HG03354 (cell line): Measurements from ENCODE around the gene LAMC3.
"Not testable (repeated sequence)": the region's sequence is repeated elsewhere in the genome, so short reads cannot be mapped to it uniquely, and the experiment has no call there.

Experiments
- ATAC-seq: cut with Tn5 transposase; IDR thresholded peaks from one replicate; pipeline ENCODE4 v1.9.1; 2021; ENCODE audit warnings: mild to moderate bottlenecking; ENCODE audit not compliant: unreplicated experiment, poor library complexity, severe bottlenecking

The LAMC3 gene

DNA sequence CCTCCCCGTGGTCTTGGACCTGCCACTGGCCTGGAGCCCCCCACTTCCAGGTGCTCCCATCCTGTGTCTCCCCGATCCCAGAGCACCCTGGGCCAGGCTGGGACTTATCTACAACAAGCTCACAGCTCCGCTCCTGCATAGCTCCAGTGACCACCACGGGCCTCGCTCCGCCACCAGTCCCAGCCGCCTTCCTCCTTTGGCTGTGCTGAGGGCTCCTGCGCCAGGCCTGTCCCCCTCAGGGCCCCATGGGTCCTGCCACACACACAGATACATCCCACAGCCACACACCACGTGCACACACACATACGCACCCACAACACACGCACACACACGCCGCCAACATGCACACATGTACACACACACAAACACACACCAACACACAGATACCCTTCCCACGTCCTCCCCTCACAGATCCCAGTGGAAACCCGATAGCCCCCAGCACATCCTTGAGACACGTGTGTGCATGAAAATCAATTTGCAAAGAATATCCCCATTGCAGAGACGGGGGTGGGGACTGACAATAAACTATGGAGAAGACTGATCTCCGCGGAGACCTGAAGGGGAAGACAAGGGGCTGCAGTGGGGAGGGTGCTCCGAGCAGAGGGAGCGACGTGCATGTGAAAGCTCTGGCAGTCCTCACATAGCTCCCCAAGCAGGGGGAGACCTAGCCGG, 18.5 kb upstream of the LAMC3 start:
- no peak for ATAC-seq

DNA sequence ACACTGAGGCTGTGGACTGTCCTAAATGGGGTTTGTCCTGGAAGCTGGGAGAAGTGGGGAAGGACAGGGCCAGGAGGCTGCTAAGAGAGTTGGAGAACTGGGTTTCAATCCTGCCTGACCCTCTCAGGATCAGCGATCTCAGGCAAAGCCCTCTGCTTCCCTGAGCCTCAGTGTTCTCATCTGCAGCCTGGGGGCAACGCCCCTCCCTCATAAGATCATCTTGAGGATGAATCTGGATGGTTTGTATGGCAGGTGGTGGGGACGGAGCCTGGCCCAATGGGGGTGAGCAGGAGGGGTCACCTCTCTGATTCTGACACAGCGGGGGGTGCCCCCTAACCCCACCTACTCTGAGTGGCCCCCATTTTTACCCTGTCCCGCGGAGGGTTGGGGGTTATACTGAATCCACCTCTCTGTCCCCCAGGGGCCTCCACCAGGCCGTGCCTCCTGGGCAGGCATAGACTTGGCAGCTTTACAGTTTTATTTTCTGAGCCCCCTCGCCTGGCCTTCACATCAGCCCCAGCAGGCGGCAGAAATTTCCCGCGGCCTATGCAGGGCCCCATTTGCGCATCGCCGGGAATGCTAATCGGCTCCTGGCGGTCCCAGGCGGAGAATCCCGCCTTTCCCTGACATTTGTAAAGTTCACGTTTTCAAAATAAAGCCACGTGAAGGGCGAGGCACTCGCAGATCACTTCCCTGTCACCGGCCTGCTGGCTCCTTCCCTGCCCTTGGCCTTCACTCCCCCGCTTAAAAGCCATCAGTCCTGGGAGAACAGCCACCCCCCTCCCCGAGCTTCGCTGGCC, 17.8 kb upstream of the LAMC3 start:
- ATAC-seq, result no peak

DNA sequence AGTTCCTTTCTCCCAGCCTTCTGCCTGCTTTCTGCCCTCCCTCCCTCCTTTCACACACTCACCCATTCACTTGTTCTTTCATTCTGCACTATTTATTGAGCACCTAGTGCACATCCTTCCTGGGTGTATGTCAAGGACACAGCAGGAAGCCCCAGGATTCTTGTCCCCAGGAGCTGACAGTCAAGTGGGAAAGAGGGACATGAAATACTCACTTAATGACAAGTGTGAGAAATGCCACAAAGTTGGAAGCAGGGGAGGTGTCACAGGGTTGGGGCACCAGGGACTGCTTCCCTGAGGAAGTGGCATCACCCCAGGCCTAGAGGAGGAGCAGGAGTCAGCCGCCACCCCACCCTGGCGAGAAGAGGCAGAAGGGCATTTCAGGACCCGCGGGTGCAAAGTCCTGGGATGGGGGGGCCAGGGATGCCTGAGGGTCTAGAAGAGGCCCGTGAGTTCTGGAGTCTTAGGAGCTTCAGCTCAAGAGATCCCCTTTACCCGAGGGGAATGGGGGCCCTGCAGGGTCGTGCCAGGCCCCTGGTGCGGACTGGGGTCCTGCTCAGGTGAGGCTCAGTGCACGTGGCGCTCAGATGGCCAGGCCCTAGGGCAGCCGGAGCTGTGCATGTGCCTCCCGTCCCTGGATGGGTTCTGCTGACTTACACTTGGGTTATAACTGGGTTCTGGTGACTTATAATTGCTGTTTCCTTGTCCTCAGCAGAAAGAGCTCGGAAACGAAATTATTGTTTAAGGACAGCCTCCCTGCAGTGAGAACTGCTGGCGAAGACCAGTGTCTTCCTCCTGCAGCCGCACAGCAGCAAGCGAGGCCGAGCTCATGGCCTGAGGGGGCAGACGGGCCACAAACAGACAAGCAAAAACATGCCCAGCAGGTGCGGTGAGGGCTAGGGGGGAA, 16.9 kb upstream of the LAMC3 start:
- ATAC-seq, result no peak

DNA sequence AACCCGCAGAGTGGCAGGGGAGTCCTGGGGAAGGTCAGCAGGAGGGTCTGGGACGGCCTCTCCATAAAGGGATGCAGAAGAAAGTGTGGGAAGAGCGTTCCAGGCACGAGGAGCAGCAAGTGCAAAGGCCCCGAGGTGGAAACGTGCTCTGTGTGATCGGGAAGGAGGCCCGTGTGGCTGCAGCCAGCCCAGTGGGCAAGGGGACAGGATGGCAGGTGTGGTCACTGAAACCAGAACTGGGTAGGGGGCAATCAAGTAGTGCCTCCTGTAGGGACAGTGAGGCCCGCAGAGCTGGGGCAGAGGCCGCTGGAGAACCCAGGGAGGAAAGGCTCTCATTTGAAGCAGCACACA, 16.3 kb upstream of the LAMC3 start:
- no peak for ATAC-seq

DNA sequence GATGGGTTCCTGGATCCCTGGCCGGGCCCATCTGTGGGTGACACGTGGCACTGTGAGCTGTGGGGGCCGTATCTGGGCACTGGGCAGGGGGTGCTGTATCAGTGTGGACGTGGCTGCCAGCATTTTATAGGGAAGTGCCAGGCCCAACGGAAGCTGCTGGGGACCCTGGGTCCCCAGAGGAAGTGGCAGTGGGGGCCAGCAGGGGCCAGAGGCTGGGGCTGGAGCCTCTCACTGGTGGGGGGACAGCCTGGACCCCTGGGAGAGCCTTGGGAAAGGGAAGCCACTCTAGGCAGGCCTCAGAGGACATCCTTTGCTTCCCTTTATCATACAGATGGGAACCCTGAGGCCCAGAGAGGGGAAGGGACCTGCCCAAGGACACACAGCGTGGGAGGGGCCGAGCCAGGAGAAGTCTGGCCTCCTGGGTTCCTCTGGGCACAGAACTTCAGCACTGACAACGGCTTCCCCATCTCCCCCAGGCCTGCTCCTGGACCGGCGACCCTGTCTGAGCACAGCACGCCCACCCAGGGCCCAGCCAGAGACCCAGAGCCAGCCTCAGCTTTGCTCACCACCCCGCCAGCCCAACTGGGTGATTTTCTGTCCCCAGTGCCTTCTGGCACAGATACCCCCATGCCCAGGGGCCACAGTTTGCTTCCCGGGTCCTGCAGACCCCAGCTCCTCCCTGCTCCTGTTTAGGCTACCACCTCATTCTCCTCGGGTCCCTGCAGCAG, 15.5 kb upstream of the LAMC3 start:
- ATAC-seq, result no peak

DNA sequence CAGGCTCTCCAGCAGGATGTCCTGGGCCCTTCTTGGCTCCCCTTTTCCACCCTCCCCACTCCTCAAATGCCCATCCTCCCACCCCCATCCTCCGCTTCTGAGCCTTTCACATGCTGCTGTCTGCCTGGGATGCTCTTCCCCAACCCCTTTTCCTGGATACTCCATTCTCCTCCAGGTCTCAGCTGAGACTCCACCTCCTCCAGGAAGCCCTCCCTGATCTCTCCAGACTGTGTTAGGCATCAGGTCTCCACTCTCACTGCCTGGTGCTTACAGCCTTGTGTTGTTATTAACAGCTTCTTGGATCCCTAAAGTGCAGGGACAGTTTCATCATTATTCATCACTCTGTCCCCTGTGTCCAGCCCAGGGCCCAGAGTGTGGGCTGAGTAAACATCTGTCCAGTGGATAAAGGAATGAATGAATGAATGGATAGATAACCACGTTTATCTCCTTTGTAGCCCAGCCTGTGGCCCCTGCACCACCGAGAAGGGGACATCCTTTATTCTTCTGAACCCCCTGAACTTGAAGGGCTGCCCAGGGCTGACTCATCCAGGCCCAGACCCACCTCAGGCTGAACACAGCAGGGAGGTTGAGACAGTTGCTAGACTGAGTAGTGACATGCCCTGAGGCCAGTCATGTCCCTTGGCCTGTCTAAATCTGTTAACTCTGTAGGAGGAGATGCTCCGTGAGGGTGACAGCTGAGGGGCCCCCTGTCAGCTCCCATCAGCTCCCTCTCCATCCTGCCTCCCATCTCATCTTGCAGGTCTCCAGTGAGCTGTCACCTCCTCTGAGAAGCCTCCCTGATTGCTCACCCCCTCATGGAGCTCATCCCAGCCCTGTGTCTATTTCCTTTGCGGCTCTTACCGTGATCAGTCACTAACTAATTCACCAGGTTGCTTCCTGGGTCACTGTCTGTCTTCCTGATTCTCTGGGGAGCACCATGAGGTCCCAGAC, 14.6 kb upstream of the LAMC3 start:
- no peak for ATAC-seq

DNA sequence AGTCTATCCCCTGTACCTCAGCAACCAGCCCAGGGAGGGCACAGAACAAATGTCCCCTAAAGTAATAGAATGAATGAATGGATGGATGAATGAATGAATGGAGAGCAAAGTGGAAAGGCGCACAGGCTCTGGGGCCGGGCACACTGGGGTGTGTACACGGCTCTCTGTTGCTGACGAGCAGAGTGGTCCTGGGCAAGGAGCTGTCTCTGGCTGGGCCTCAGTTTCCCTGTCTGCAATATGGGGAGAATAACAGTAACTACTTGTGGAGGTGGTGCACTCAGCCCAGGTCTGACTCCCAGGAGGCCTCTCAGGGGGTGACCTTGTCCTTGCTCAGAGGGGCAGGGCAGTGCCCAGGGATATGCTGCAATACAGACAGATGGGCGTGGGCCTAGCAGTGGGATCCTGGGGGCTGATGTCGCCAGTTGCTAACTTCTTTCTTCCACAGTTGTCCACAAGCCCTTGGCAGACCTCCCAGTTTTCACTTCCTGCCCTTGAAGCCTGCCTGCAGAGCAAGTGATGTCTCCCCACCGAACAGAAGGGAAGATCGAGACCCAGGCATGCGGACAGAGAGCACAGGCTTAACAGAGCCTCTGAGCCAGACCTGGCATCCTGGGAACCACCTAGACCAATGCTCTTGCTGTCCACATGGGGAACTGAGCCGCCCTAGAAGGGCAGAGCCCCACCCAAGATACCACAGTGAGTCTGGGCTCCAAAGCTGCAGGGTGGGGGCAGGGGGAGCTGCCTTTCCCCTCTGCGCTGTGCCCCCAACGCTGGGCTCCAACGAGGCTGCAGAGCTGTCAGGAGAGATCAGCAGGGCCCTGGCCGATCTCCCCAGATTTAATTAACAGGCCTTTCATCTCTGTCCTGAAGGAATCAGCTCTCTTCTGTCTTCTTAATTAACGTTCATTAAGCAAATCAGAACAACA, 13.6 kb upstream of the LAMC3 start:
- no peak for ATAC-seq

DNA sequence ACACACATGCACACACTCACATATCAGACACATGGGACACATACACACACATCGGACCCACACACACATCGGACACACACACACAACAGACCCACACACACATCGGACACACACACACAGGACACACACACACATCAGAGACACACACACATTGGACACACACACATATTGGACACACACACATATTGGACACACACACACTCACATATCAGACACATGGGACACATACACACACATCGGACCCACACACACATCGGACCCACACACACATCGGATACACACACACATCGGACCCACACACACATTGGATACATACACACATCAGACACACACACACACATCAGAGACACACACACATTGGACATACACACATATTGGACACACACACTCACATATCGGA, 12.8 kb upstream of the LAMC3 start:
- no peak for ATAC-seq

DNA sequence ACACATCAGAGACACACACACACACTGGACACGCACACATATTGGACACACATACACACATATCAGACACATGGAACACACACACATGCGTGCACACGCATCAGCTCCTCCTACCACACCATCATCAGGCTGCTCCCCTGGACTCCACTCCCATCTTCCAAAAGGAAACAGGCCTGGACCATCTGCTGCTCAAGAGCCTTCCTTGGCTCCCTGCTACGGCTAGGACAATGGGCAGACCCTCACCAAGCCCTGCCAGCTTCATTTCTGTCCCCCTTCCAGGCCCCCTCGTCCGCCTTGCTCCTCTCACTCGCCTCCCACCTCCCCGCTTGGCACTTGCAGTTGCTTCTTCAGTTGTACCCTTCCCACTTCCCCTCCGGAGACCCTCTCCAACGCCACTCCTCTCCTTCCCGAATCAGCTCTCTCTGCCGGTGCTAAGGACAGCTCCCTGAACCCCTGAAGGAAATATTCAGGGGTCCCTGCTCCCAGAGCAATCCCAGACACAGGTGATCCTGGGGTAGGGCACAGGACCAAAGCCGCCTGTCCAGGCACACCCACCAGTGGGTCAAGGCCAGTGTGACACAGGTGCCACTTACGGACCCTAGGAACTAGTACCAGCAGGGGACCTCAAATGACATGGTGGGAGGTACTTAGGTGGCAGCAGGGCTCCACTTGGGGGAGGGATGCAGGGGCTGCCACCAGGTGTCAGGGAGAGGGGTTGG, 12.1 kb upstream of the LAMC3 start:
- ATAC-seq, result no peak

DNA sequence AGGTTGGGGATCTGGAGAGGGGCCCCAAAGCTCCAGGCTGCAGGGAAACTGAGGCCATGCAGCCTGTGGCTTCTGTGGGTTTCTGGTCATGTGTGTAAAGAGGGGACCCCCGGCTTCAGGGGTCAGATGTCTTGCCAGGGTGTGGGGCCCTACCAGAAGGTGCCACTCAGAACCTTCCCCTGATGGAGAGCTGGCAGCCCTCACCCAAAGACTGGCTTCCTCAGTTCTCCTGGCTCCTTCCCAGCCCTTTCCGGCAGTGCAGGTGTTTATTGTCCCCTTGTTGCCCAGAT, 11.6 kb upstream of the LAMC3 start:
- ATAC-seq, result no peak

DNA sequence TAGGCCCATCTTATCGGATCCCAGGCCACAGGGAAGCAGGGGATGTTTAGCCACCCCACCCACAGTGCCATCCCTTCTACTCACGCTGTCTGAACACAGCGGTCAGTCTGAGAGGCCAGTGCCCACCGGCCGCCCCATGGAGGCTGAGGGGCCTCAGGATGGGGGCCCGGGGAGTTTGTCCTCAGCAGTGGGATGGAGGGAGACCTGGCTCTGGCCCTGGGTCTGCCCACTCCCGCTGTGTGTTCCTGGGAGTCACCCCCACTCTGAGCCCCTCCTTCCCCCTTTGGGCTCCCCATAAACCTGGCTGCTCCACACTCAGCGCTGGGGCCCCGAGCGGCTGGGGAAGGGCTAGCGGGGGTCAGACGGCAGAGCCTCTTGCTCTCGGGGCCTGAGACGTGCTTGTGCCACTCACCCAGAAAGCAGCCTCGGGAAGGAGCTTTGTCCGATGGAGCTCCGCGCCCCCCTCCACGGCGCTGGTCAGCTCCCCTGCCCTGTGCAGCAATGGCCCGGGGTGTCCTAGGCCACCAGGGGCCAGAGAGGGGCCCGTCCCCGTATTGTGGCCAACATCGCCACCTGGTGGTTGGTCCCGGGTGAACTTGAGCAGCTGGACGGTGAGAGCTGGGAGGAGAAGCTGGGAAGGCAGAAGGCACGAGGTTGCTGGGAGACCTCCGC, 10.9 kb upstream of the LAMC3 start:
- ATAC-seq, result no peak

DNA sequence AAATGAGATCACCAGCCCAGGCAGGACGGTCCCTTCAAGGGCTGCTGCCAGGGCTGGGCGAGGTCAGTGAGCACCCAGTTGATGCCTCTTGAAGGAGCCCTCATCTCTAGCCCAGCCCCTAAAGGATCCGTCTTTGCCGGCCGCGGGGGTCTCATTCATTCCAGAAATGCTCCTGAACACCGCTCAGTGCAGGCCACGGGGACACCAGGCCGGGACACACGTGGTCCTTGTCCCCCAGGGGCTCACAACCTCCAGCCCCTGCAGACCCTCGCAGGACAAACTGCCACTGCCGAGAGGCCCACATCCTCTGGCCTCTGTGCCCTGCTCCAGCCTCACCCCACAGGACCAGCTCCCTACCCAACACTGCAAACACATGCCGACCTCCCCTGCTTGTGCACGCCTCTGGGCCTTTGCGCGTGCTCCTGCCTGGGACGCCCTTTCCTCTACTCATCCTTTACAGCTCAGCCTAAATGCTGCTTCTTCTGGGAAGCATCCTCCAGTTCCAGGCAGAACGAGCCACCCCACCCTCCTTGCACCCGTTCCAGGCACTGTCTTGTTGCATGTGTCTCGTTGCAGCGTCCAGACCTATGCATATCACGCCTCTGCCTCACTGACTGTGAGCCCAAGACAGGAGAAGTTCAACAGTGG, 10.3 kb upstream of the LAMC3 start:
- no peak for ATAC-seq

DNA sequence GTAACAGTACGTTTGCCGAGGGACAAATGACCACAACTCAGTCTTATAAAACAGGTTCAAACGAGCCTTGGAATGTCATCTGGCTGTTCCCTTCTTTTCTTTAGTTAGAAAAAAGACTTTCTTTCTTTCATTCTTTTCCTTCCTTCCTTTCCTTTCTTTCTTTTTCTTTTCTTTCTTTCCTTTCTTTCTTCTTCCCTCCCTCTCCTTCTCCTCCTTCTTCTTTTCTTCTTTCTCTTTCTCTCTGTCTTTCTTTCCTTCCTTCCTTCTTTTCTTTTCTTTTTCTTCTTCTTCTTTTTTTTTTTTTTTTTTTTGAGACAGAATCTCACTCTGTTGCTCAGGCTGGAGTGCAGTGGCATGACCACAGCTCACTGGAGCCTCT, 9.7 kb upstream of the LAMC3 start:
- ATAC-seq, result no peak

DNA sequence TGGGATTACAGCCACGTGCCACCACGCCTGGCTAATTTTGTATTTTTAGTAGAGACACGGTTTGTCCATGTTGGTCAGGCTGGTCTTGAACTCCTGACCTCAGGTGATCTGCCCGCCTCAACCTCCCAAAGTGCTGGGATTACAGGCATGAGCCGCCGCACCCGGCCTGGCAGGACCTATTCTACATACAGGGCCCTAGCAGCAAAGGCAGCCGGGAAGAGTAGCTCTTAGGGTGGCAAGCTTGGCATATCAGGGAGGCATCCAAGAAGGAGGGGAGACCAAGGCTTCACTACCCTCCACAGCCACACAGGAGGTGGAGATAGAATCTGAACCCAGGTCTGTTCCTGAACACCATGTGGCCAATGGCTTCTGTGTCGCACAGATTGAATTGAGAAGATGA, 8.4 kb upstream of the LAMC3 start:
- ATAC-seq, result not testable (repeated sequence)

DNA sequence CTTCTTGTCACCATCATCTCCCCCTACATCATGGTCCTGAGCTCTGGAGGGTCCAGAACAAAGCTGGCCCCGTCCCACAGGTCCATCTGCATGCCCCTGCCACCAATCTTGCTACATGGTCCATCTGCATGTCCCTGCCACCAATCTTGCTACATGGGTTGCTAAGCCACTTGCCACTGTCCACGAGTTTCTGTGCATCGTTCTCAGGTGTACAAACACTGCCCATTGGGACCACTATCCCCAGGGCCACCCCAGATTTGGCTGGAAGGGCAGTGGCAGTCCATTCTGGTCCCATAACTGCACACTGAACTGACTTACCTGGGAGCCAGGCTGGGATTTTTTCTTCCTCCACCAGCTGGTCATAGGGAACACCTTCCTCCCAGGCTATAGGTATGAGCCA, 8.0 kb upstream of the LAMC3 start:
- ATAC-seq, result no peak

DNA sequence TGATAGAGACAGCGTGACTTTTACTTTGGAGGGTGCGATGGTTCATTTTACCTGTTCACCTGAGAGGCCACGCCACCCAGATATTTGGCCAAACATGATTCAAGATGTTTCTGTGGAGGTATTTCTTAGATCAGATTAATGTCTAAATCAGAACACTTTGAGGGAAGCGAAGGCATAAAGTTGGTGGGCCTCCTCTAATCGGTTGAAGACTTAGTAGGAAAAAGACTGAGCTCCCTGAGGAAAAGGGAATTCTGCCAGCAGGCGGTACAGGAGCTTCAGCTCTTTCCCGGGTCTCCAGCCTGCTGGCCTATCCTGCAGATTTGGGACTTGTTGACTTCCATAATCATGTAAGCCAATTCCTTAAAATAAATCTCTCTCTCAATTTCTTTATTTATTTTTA, 7.0 kb upstream of the LAMC3 start:
- no peak for ATAC-seq

DNA sequence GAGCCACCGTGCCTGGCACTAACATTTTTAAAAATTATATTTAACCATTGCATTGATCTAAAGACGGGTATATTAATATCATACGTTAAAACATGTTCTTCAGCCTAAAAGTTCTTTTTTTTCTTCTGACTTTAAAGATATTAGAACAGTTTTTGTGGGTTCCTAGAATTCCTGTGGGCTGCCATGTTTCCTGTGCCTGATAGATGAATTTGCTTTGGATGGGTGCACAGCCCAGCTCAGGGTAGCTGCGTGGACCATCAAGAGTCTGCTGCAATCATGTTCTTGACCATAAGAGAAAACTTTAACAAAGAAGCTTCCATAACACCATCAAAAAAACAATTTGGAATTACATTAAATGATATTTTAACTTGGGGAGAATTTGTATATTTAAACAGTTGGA, 2.4 kb upstream of the LAMC3 start:
- no peak for ATAC-seq
